HepG2 (cell line): ENCODE measurements around the gene PRKCD. TPM values are rescaled to one million over a fixed set of nuclear protein-coding genes. Genes with fewer than 3 reads are reported as not detected.

Experiments used
- AGO2 ChIP-seq: fragments of 200-400 bp; formaldehyde crosslinking; optimal IDR thresholded peaks from 2 replicates; pipeline ENCODE3; 2017; ENCODE audit warnings: mild to moderate bottlenecking, low read depth, low read length, moderate library complexity
- AKNA ChIP-seq: sonication (generic); formaldehyde crosslinking; IDR thresholded peaks from 2 replicates; pipeline ENCODE4 v1.4.0; 2020; ENCODE audit warnings: missing genetic modification reagents, borderline replicate concordance
- CEBPZ ChIP-seq: IDR thresholded peaks from 2 replicates; pipeline ENCODE4 v1.6.1; 2012; ENCODE audit warnings: low read length, improper control_type of control experiment
- NFAT5 ChIP-seq: sonication (generic); formaldehyde crosslinking; IDR thresholded peaks from 2 replicates; pipeline ENCODE4 v1.4.0; 2020; ENCODE audit warnings: missing genetic modification reagents
- NRL ChIP-seq: sonication (generic); formaldehyde crosslinking; IDR thresholded peaks from 2 replicates; pipeline ENCODE4 v1.5.0; 2020; ENCODE audit warnings: missing genetic modification reagents, mild to moderate bottlenecking, moderate library complexity, borderline replicate concordance
- RCOR2 ChIP-seq: IDR thresholded peaks from 2 replicates; pipeline ENCODE4 v1.6.1; 2016; ENCODE audit warnings: missing biosample characterization, missing genetic modification reagents
- SYNCRIP ChIP-seq: fragments of 200-400 bp; formaldehyde crosslinking; IDR thresholded peaks from 2 replicates; pipeline ENCODE4 v1.6.1; 2018; ENCODE audit warnings: mild to moderate bottlenecking, low read depth, low read length; ENCODE audit not compliant: insufficient read depth
- ZBTB39 ChIP-seq: sonication (generic); formaldehyde crosslinking; IDR thresholded peaks from 2 replicates; pipeline ENCODE4 v1.5.0; 2020; ENCODE audit warnings: missing genetic modification reagents
- ZBTB44 ChIP-seq: sonication (generic); formaldehyde crosslinking; IDR thresholded peaks from 2 replicates; pipeline ENCODE4 v1.4.0; 2020; ENCODE audit warnings: missing genetic modification reagents
- polyA plus RNA-seq, 8 experiments: library from polyadenylated mRNA; depleted of rRNA in 3 of 8; stranded (reverse) in 7 of 8; unstranded in 1 of 8; fragments of >200 nt; fragmentation: Illumina TruSeq in 4 of 8; extraction: Trizol in 4 of 8; gene quantifications; 2 replicates each; pipeline versions ENCODE4 v1.2.1 to v1.2.3, GENCODE V29; 2011 to 2016; ENCODE audit warnings: low read depth in 4 of 8, missing spikeins in 1 of 8, mixed read lengths in 1 of 8; ENCODE audit not compliant: insufficient read depth in 1 of 8
- total RNA-seq, 5 experiments: library from RNA; depleted of rRNA; stranded (reverse); fragments of >200 nt; fragmentation: Illumina TruSeq; extraction: Trizol; gene quantifications; 2 replicates each; pipeline ENCODE4 v1.2.3, GENCODE V29; 2016; ENCODE audit warnings: low read depth in 1 of 5

PRKCD gene
- total and polyA plus RNA-seq, 2 of the 13 experiments (the other 11 are each of a cell fraction or from before 2014, with no cell fraction given) = 1.6 to 40.7 TPM

GRCh38 chr3:53169045-53169831 lies 8.2 kb downstream of the PRKCD start (continued):
- TF ChIP-seq ZBTB44 (no peak), AKNA (CRISPR knock-in tag) (no peak), NFAT5 (CRISPR knock-in tag) (no peak), ZBTB39 (CRISPR knock-in tag) (no peak), SYNCRIP (no peak), NRL (CRISPR knock-in tag) (no peak), AGO2 (peak; percentile 61), RCOR2 (no peak), CEBPZ (no peak)
